Panc1 (cell line): ENCODE measurements around the gene C10orf88.

Experiments
- POLR2AphosphoS5 ChIP-seq: IDR thresholded peaks from 2 replicates; pipeline ENCODE4 v1.6.1; 2012; ENCODE audit warnings: mild to moderate bottlenecking, low read depth, low read length, moderate library complexity
- TF ChIP-seq, protein P1 (sequence below): fragments of 450-650 bp; IDR thresholded peaks from 2 replicates; pipeline ENCODE4 v1.5.1; 2017; ENCODE audit warnings: mild to moderate bottlenecking

- TF ChIP-seq, protein P1, sequence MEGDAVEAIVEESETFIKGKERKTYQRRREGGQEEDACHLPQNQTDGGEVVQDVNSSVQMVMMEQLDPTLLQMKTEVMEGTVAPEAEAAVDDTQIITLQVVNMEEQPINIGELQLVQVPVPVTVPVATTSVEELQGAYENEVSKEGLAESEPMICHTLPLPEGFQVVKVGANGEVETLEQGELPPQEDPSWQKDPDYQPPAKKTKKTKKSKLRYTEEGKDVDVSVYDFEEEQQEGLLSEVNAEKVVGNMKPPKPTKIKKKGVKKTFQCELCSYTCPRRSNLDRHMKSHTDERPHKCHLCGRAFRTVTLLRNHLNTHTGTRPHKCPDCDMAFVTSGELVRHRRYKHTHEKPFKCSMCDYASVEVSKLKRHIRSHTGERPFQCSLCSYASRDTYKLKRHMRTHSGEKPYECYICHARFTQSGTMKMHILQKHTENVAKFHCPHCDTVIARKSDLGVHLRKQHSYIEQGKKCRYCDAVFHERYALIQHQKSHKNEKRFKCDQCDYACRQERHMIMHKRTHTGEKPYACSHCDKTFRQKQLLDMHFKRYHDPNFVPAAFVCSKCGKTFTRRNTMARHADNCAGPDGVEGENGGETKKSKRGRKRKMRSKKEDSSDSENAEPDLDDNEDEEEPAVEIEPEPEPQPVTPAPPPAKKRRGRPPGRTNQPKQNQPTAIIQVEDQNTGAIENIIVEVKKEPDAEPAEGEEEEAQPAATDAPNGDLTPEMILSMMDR, result no peak
- TF ChIP-seq POLR2AphosphoS5, result no peak
These were observed 12.9 kb upstream of the C10orf88 start for GRCh38 chr10:122966879-122967278.
